22Rv1 (cell line): ENCODE measurements around the gene ELMOD2.

Source experiments
- ZFX ChIP-seq: fragments of 450-650 bp; IDR thresholded peaks from 2 replicates; pipeline ENCODE4 v1.6.1; 2017; ENCODE audit warnings: antibody characterized with exemption, borderline replicate concordance
- TF ChIP-seq, protein P1 (sequence below): fragments of 450-650 bp; IDR thresholded peaks from 2 replicates; pipeline ENCODE4 v1.5.1; 2017; ENCODE audit warnings: mild to moderate bottlenecking

- TF ChIP-seq, protein P1, sequence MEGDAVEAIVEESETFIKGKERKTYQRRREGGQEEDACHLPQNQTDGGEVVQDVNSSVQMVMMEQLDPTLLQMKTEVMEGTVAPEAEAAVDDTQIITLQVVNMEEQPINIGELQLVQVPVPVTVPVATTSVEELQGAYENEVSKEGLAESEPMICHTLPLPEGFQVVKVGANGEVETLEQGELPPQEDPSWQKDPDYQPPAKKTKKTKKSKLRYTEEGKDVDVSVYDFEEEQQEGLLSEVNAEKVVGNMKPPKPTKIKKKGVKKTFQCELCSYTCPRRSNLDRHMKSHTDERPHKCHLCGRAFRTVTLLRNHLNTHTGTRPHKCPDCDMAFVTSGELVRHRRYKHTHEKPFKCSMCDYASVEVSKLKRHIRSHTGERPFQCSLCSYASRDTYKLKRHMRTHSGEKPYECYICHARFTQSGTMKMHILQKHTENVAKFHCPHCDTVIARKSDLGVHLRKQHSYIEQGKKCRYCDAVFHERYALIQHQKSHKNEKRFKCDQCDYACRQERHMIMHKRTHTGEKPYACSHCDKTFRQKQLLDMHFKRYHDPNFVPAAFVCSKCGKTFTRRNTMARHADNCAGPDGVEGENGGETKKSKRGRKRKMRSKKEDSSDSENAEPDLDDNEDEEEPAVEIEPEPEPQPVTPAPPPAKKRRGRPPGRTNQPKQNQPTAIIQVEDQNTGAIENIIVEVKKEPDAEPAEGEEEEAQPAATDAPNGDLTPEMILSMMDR = no peak
- no peak for TF ChIP-seq ZFX
Observed at GRCh38 chr4:140584439-140584838, 60.5 kb downstream of the ELMOD2 start.
